Measurements from ENCODE around the gene UBE2M. TPM values are rescaled to one million over a fixed set of nuclear protein-coding genes. Genes with fewer than 3 reads are reported as not detected.
"Not testable (repeated sequence)": the region's sequence is repeated elsewhere in the genome, so short reads cannot be mapped to it uniquely, and the experiment has no call there.

Gene UBE2M
- 60.3 and 60.4 TPM in 2 replicates for total RNA-seq (2014; rRNA removed; shearing (Covaris generic))
- 8.7 and 13.9 TPM in 2 replicates for polyA plus RNA-seq (2016; fragmentation: Nextera tagmentation; extraction: Ambion mirVana)

DNA sequence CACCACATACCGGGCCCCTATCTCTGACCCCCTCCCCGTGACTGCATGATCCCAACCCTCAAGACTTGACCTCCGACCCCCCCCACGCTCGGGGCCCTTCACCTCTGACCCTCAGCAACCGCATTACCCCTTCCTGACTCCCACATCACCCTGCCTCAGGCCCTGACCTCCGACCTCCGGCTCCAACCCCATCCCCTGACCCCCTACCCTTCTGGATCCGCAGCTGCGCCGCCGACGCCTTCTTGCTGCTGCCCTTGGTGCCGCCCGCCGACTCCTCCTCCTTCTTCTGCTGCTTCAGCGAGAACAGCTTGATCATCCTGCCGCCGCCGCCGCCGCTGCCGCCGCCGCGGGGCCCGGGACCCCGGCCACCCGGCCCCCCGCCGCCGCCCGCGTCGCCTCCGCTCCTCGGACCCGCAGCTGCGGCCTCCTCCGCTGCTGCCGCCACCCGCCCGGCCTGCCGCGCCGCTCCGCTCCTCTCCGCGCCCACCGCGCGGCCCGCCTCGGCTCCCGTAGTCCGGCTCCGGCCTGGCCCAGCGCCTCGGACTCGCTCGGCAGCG is at the start of gene UBE2M:
Gene UBE2M (minus strand): TSS at position 546 of the 557 bp plus-strand sequence. CDS start 230 bp downstream, at position 316.
- 0 to 1% methylated on average over 11 to 61 of the region's 62 CpGs for WGBS, 2 experiments (ENCODE audit: low coverage in 1 of 2, low lambda C conversion rate in 2 of 2, missing lambda C conversion rate in 2 of 2)
- H3K27ac ChIP-seq = peak within 1 kb of the TSS; percentile 96
- in situ Hi-C loops (cut with MboI) = no loop called here
- DNase-seq = peak; percentile 77
- H4K20me1 ChIP-seq (ENCODE audit: insufficient read depth) = no peaks in the 10 kb centered on the region
- peaks cover 3% of the 10 kb centered on the region; the same call in 1 of the 2 replicates for H3K36me3 ChIP-seq (ENCODE audit: low read depth)
- H2AFZ ChIP-seq = peak within 1 kb of the TSS; percentile 74
- H3K9me3 ChIP-seq (ENCODE audit: low read depth) = no peaks in the 10 kb centered on the region
- no peaks in the 10 kb centered on the region for H3K9me2 ChIP-seq (ENCODE audit: insufficient read depth)
- peak within 1 kb of the TSS; percentile 91 for H3K4me2 ChIP-seq (ENCODE audit: unreplicated experiment)
- H3K4me1 ChIP-seq (ENCODE audit: insufficient read depth) = peaks cover 30% of the 10 kb centered on the region
- no peak for TF ChIP-seq EZH2phosphoT487 (IDR thresholded peaks at IDR 0.05; ENCODE audit: insufficient read depth, low read depth)
- no peak for TF ChIP-seq EZH2 (IDR thresholded peaks at IDR 0.05; ENCODE audit: insufficient read depth, poor library complexity, severe bottlenecking)
- peaks cover 45% of the 10 kb centered on the region for H3K79me2 ChIP-seq (ENCODE audit: insufficient read depth)
- H3K27me3 ChIP-seq (replicated peaks; ENCODE audit: insufficient read depth) = no peaks in the 10 kb centered on the region
- peak within 1 kb of the TSS; percentile 96 for H3K9ac ChIP-seq
- peaks cover 34% of the 10 kb centered on the region for H3F3A ChIP-seq (ENCODE audit: insufficient read depth)
- H3K4me3 ChIP-seq = peak within 1 kb of the TSS; percentile 83

DNA sequence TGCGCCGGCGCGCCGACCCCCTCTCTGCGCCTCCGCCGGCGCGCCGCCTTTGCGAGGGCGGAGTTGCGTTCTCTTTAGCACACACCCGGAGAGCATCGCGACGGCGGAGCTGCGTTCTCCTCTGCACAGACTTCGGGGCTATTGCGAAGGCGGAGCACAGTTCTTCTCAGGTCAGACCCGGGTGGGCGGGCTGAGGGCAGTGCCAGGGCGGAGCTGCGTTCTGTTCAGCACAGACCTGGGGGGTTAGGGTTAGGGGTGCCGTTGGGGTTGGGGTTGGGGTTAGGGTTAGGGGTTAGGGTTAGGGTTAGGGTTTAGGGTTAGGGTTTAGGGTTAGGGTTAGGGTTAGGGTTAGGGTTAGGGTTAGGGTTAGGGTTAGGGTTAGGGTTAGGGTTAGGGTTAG is 48.8 kb upstream of the UBE2M start:
- H3K27ac ChIP-seq; H3K4me3 ChIP-seq; H2AFZ ChIP-seq; H3K4me2 ChIP-seq (ENCODE audit: unreplicated experiment); H3K9me3 ChIP-seq (ENCODE audit: low read depth); H3K9ac ChIP-seq; H3F3A ChIP-seq (ENCODE audit: insufficient read depth); in situ Hi-C loops (cut with MboI); H3K36me3 ChIP-seq (ENCODE audit: low read depth); H4K20me1 ChIP-seq (ENCODE audit: insufficient read depth); H3K4me1 ChIP-seq (ENCODE audit: insufficient read depth); H3K27me3 ChIP-seq (replicated peaks; ENCODE audit: insufficient read depth); H3K9me2 ChIP-seq (ENCODE audit: insufficient read depth); H3K79me2 ChIP-seq (ENCODE audit: insufficient read depth): not testable (repeated sequence)
- peak; percentile 30 for DNase-seq
- WGBS, 2 experiments (ENCODE audit: low coverage in 1 of 2, low lambda C conversion rate in 2 of 2, missing lambda C conversion rate in 2 of 2) = 89% methylated on average over 28 of the region's 28 CpGs; no CpG with 5 or more reads in 1 of the 2 experiments

DNA sequence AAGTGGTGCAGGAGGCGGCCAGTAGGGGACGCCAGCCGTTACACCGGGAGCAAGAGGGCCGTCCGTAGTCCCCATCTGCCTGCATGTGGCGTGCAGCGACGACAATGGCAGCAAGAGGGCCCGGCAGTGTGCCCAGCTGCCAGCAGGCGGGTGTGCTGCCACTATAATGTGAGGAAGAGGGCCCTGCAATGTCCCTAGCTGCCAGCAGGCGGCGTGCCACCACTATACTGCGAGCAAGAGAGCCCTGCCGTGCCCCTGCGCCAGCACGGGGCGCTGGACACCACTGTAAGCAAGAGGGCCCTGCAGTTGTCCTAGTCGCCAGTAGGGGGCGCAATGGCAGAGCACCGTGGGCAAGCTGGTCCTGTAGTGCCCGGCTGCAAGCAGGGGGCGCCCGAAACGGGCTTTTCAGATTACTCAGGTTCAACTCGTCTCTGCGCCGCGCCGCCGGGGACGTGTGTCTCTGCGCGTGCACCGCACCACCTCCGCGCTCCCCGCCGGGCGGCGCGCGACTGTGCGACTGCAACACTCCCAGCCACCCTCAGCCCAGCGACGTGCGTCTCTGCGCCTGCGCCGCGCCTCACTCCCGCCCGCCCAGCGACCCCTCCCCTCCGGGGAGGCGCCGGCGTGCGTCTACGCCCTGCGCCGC is 48.0 kb upstream of the UBE2M start:
- 68 to 83% methylated on average over 8 to 27 of the region's 62 CpGs for WGBS, 2 experiments (ENCODE audit: low coverage in 1 of 2, low lambda C conversion rate in 2 of 2, missing lambda C conversion rate in 2 of 2)
- in situ Hi-C loops (cut with MboI); H3K4me2 ChIP-seq (ENCODE audit: unreplicated experiment); H2AFZ ChIP-seq; DNase-seq; H3K36me3 ChIP-seq (ENCODE audit: low read depth); H4K20me1 ChIP-seq (ENCODE audit: insufficient read depth); H3K9me2 ChIP-seq (ENCODE audit: insufficient read depth); H3K79me2 ChIP-seq (ENCODE audit: insufficient read depth); H3F3A ChIP-seq (ENCODE audit: insufficient read depth); H3K9ac ChIP-seq; H3K27ac ChIP-seq; H3K4me1 ChIP-seq (ENCODE audit: insufficient read depth); H3K27me3 ChIP-seq (replicated peaks; ENCODE audit: insufficient read depth); H3K9me3 ChIP-seq (ENCODE audit: low read depth); H3K4me3 ChIP-seq: not testable (repeated sequence)

DNA sequence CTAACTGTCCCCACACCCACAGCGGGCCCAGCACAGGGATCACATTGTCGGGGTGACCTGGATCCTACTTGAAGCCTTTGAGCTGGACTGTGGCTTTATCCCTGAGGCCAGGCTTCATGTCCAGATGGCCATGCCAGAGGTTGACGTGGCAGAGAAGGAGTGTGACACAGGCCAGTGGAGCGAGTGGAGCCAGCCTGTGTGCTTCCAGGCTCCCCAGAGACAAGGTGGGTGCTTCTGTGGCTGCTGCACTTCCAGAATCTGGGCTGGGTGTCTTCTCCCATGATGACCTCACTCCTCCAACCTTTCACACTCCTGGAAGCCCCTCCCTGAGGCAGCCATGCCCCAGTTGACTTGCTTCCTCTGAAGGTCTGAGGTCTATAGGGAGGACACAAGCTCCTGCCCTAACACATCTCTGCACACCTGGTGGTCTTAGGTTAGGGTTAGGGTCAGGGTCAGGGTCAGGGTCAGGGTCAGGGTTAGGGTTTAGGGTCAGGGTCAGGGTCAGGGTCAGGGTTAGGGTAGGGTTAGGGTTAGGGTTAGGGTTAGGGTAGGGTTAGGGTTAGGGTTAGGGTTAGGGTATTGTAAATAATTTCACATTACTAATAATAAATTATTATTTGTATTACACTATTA is 27.8 kb upstream of the UBE2M start:
- peak; percentile 15 for DNase-seq
- H3K79me2 ChIP-seq (ENCODE audit: insufficient read depth) = peaks cover 24% of the 10 kb centered on the region
- H3K4me2 ChIP-seq (ENCODE audit: unreplicated experiment) = no peak overlapping the region
- TF ChIP-seq EZH2 (IDR thresholded peaks at IDR 0.05; ENCODE audit: insufficient read depth, poor library complexity, severe bottlenecking) (no peak), EZH2phosphoT487 (IDR thresholded peaks at IDR 0.05; ENCODE audit: insufficient read depth, low read depth) (no peak)
- H4K20me1 ChIP-seq (ENCODE audit: insufficient read depth) = no peaks in the 10 kb centered on the region
- in situ Hi-C loops (cut with MboI) = no loop called here
- peaks cover 3% of the 10 kb centered on the region; the same call in 1 of the 2 replicates for H3K36me3 ChIP-seq (ENCODE audit: low read depth)
- H3K27ac ChIP-seq = peak overlapping the region; percentile 85
- peak overlapping the region; percentile 26; the same call in 1 of the 2 replicates for H3K9ac ChIP-seq
- H3K4me3 ChIP-seq = no peak overlapping the region
- H3K4me1 ChIP-seq (ENCODE audit: insufficient read depth) = peaks cover 15% of the 10 kb centered on the region
- H3K9me2 ChIP-seq (ENCODE audit: insufficient read depth) = no peaks in the 10 kb centered on the region
- H3F3A ChIP-seq (ENCODE audit: insufficient read depth) = peaks cover 8% of the 10 kb centered on the region; the same call in 1 of the 2 replicates
- no peaks in the 10 kb centered on the region for H3K9me3 ChIP-seq (ENCODE audit: low read depth)
- no peak overlapping the region for H2AFZ ChIP-seq
- 98 to 100% methylated on average over 4 of the region's 4 CpGs for WGBS, 2 experiments (ENCODE audit: low coverage in 1 of 2, low lambda C conversion rate in 2 of 2, missing lambda C conversion rate in 2 of 2)
- no peaks in the 10 kb centered on the region for H3K27me3 ChIP-seq (replicated peaks; ENCODE audit: insufficient read depth)

Measured in GM23248 (cell line).